ENCODE data around the gene RSKR. TPM values are rescaled to one million over a fixed set of nuclear protein-coding genes. Genes with fewer than 3 reads are reported as not detected.

Gene RSKR
- total and polyA plus RNA-seq, 2 donors (not counting 1 experiment from before 2014, with no cell fraction given) = 20.3 to 31.9 TPM

- H3K27me3 ChIP-seq (replicated peaks in 1 of 4; ENCODE audit: control extremely low read depth in 1 of 4, control insufficient read depth in 3 of 4, insufficient read depth in 4 of 4, low read length in 3 of 4) = no peaks in the 10 kb centered on the region
- 93% methylated on average over 6 of the region's 6 CpGs for WGBS (ENCODE audit: insufficient coverage)
- H3K36me3 ChIP-seq (replicated peaks in 1 of 2; ENCODE audit: control extremely low read depth in 1 of 2, control insufficient read depth in 1 of 2, extremely low read depth in 1 of 2, insufficient read depth in 2 of 2, low read length in 1 of 2) = peaks cover 0 to 3% of the 10 kb centered on the region in 2 experiments
- H3K27ac ChIP-seq (ENCODE audit: low read length in 2 of 2) = no peak overlapping the region
- H3K27ac Mint-ChIP-seq = no peak overlapping the region
- intact Hi-C loops (cut with micrococcal nuclease) = loop anchor here (5.0 to 10.0 kb wide), 2 partner anchors 141 to 237 kb away; partner anchors contain the start of genes IFT20, PROCA1, RAB34 and RPL23A
- ATAC-seq (ENCODE audit: low read depth) = no peak
- ChIA-PET CTCF (interaction anchor here (1.5 kb wide), 1 partner anchor 39 kb away, joined by 5 read pairs; no protein-coding TSS in a partner anchor), POLR2A (interaction anchor here (1.3 to 1.8 kb wide), 2 partner anchors 23 to 27 kb away, joined by 3 to 4 read pairs; no protein-coding TSS in a partner anchor)
- H4K20me1 ChIP-seq (ENCODE audit: control insufficient read depth, insufficient read depth, low read length, poor library complexity, severe bottlenecking) = peaks cover 4% of the 10 kb centered on the region
- DNase-seq = no peak
- no peak overlapping the region for H3K9ac ChIP-seq (ENCODE audit: low read length)
- no peak overlapping the region for H3K4me3 ChIP-seq (ENCODE audit: control extremely low read depth in 1 of 5, extremely low read depth in 1 of 5, insufficient read depth in 1 of 5, low read depth in 2 of 5, low read length in 4 of 5)
- peaks cover 47% of the 10 kb centered on the region for H3K4me1 Mint-ChIP-seq
- no peaks in the 10 kb centered on the region for H3K27me3 Mint-ChIP-seq
- TF ChIP-seq EZH2 (IDR thresholded peaks at IDR 0.05; ENCODE audit: borderline replicate concordance, insufficient read depth, low read depth, low read length, poor library complexity, severe bottlenecking) = no peak
- TF ChIP-seq, protein P1, sequence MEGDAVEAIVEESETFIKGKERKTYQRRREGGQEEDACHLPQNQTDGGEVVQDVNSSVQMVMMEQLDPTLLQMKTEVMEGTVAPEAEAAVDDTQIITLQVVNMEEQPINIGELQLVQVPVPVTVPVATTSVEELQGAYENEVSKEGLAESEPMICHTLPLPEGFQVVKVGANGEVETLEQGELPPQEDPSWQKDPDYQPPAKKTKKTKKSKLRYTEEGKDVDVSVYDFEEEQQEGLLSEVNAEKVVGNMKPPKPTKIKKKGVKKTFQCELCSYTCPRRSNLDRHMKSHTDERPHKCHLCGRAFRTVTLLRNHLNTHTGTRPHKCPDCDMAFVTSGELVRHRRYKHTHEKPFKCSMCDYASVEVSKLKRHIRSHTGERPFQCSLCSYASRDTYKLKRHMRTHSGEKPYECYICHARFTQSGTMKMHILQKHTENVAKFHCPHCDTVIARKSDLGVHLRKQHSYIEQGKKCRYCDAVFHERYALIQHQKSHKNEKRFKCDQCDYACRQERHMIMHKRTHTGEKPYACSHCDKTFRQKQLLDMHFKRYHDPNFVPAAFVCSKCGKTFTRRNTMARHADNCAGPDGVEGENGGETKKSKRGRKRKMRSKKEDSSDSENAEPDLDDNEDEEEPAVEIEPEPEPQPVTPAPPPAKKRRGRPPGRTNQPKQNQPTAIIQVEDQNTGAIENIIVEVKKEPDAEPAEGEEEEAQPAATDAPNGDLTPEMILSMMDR (IDR thresholded peaks at IDR 0.05) = no peak
- H3K4me1 ChIP-seq (ENCODE audit: control insufficient read depth in 2 of 2, insufficient read depth in 2 of 2, low read length in 2 of 2) = peaks cover 30 to 49% of the 10 kb centered on the region in 2 donors
- no peaks in the 10 kb centered on the region for H3K9me3 Mint-ChIP-seq (ENCODE audit: insufficient read depth)
- no peak overlapping the region for H3K4me3 Mint-ChIP-seq
- H3K79me2 ChIP-seq (ENCODE audit: control insufficient read depth, insufficient read depth, low read length) = peaks cover 71% of the 10 kb centered on the region
- H3K4me2 ChIP-seq (replicated peaks; ENCODE audit: low read depth, low read length, poor library complexity, severe bottlenecking) = no peak overlapping the region
- H3K9me3 ChIP-seq (ENCODE audit: control extremely low read depth in 1 of 3, control insufficient read depth in 2 of 3, insufficient read depth in 1 of 3, low read length in 2 of 3) = no peaks in the 10 kb centered on the region
- no peak overlapping the region for H2AFZ ChIP-seq (ENCODE audit: insufficient read depth, low read depth, low read length, poor library complexity, severe bottlenecking)
These were observed 40.0 kb downstream of the RSKR start for GRCh38 chr17:28573966-28574480.

GRCh38 chr17:28573521-28573920, 40.5 kb downstream of the RSKR start:
- no peaks in the 10 kb centered on the region for H3K9me3 Mint-ChIP-seq (ENCODE audit: insufficient read depth)

More at GRCh38 chr17:28573521-28573920, 40.5 kb downstream of the RSKR start:
- ATAC-seq (ENCODE audit: low read depth) (no peak), DNase-seq (no peak)
- TF ChIP-seq, protein P1 (IDR thresholded peaks at IDR 0.05) = no peak
- no peak for TF ChIP-seq EZH2 (IDR thresholded peaks at IDR 0.05; ENCODE audit: borderline replicate concordance, insufficient read depth, low read depth, low read length, poor library complexity, severe bottlenecking)
- peaks cover 4% of the 10 kb centered on the region for H4K20me1 ChIP-seq (ENCODE audit: control insufficient read depth, insufficient read depth, low read length, poor library complexity, severe bottlenecking)
- Mint-ChIP-seq H3K27ac (no peak overlapping the region), H3K4me3 (no peak overlapping the region), H3K27me3 (no peaks in the 10 kb centered on the region), H3K4me1 (peaks cover 49% of the 10 kb centered on the region)
- intact Hi-C loops (cut with micrococcal nuclease) = loop anchor here (5.0 to 10.0 kb wide), 2 partner anchors 141 to 236 kb away; partner anchors contain the start of genes IFT20, PROCA1, RAB34 and RPL23A
- H3K4me3 ChIP-seq (ENCODE audit: control extremely low read depth in 1 of 5, extremely low read depth in 1 of 5, insufficient read depth in 1 of 5, low read depth in 2 of 5, low read length in 4 of 5) = no peak overlapping the region
- no peak overlapping the region for H2AFZ ChIP-seq (ENCODE audit: insufficient read depth, low read depth, low read length, poor library complexity, severe bottlenecking)
- peaks cover 71% of the 10 kb centered on the region for H3K79me2 ChIP-seq (ENCODE audit: control insufficient read depth, insufficient read depth, low read length)
- H3K4me1 ChIP-seq (ENCODE audit: control insufficient read depth in 2 of 2, insufficient read depth in 2 of 2, low read length in 2 of 2) = peaks cover 31 to 53% of the 10 kb centered on the region in 2 donors
- H3K4me2 ChIP-seq (replicated peaks; ENCODE audit: low read depth, low read length, poor library complexity, severe bottlenecking) = no peak overlapping the region
- H3K9me3 ChIP-seq (ENCODE audit: control extremely low read depth in 1 of 3, control insufficient read depth in 2 of 3, insufficient read depth in 1 of 3, low read length in 2 of 3) = no peaks in the 10 kb centered on the region
- CTCF ChIA-PET = no interaction called here
- H3K36me3 ChIP-seq (replicated peaks in 1 of 2; ENCODE audit: control extremely low read depth in 1 of 2, control insufficient read depth in 1 of 2, extremely low read depth in 1 of 2, insufficient read depth in 2 of 2, low read length in 1 of 2) = peaks cover 0 to 3% of the 10 kb centered on the region in 2 experiments
- H3K27me3 ChIP-seq (replicated peaks in 1 of 4; ENCODE audit: control extremely low read depth in 1 of 4, control insufficient read depth in 3 of 4, insufficient read depth in 4 of 4, low read length in 3 of 4) = no peaks in the 10 kb centered on the region
- 97% methylated on average over 9 of the region's 9 CpGs for WGBS (ENCODE audit: insufficient coverage)
- H3K9ac ChIP-seq (ENCODE audit: low read length) = no peak overlapping the region
- H3K27ac ChIP-seq (ENCODE audit: low read length in 2 of 2) = no peak overlapping the region
- POLR2A ChIA-PET = interaction anchor here (1.3 kb wide), 1 partner anchor 22 kb away, joined by 3 read pairs; no protein-coding TSS in a partner anchor

All from B cell (primary cell).